B cell (primary cell): Measurements from ENCODE around the gene EVA1A. TPM values are rescaled to one million over a fixed set of nuclear protein-coding genes. Genes with fewer than 3 reads are reported as not detected.

Experiments used
- ATAC-seq: fragments of 200-7000 bp; cut with Tn5 transposase; one replicate; pipeline ENCODE4 v1.10.0; 2021; ENCODE audit warnings: low read depth, mild to moderate bottlenecking, moderate number of reproducible peaks, moderate library complexity
- CTCF ChIA-PET: fragments of 350-600 bp; sonication (Branson Sonifier 250); formaldehyde crosslinking; loops from one replicate; lab custom pipeline; 2021; ENCODE audit warnings: antibody characterized with exemption, inconsistent platforms; lab: Charles Lee
- POLR2A ChIA-PET: fragments of 350-600 bp; sonication (Branson Sonifier 250); formaldehyde crosslinking; loops from one replicate; lab custom pipeline; 2021; ENCODE audit warnings: antibody characterized with exemption; lab: Charles Lee
- DNase-seq: peaks from one replicate; pipeline ENCODE4 v3.0.0; 2013
- H2AFZ ChIP-seq: 2 replicates; pipeline ENCODE4 v1.6.1; 2012; ENCODE audit warnings: mild to moderate bottlenecking, low read depth, low read length; ENCODE audit not compliant: insufficient read depth, poor library complexity, severe bottlenecking
- H3K27ac ChIP-seq, 2 donors: 1 replicate in 1 of 2; 2 replicates in 1 of 2; pipeline ENCODE4 v1.5.1; 2012 to 2013; ENCODE audit warnings: low read length in 2 of 2, mild to moderate bottlenecking in 2 of 2, moderate library complexity in 1 of 2
- H3K27me3 ChIP-seq, 4 experiments: fragments of 200-600 bp in 1 of 4; sonication (generic) in 1 of 4; replicated peaks in 1 of 4; 1 replicate in 2 of 4; 2 replicates in 2 of 4; pipeline versions ENCODE4 v1.6.1 to v1.7.0; 2013 to 2016; ENCODE audit warnings: low read length in 3 of 4, mild to moderate bottlenecking in 2 of 4, mixed read lengths in 1 of 4, moderate library complexity in 1 of 4; ENCODE audit not compliant: insufficient read depth in 4 of 4, control insufficient read depth in 3 of 4; ENCODE audit errors: control extremely low read depth in 1 of 4
- H3K36me3 ChIP-seq, 2 experiments: replicated peaks in 1 of 2; 1 replicate in 1 of 2; 2 replicates in 1 of 2; pipeline versions ENCODE4 v1.6.1 to v1.7.1; 2013; ENCODE audit warnings: low read length in 1 of 2; ENCODE audit not compliant: insufficient read depth in 2 of 2, control insufficient read depth in 1 of 2; ENCODE audit errors: control extremely low read depth in 1 of 2, extremely low read depth in 1 of 2
- H3K4me1 ChIP-seq, 2 donors: fragments of 200-600 bp in 1 of 2; sonication (generic) in 1 of 2; 1 replicate in 1 of 2; 2 replicates in 1 of 2; pipeline versions ENCODE4 v1.5.1 to v1.6.1; 2013 to 2017; ENCODE audit warnings: low read length in 2 of 2; ENCODE audit not compliant: control insufficient read depth in 2 of 2, insufficient read depth in 2 of 2
- H3K4me2 ChIP-seq: replicated peaks from 2 replicates; pipeline ENCODE3; 2012; ENCODE audit warnings: mild to moderate bottlenecking, low read depth, low read length; ENCODE audit not compliant: poor library complexity, severe bottlenecking
- H3K4me3 ChIP-seq, 5 experiments: fragments of 200-600 bp in 1 of 5; sonication (generic) in 1 of 5; 1 replicate in 3 of 5; 2 replicates in 2 of 5; pipeline versions ENCODE4 v1.5.1 to v1.7.0; 2011 to 2016; ENCODE audit warnings: low read length in 4 of 5, mild to moderate bottlenecking in 4 of 5, low read depth in 2 of 5, control low read depth in 1 of 5, moderate library complexity in 1 of 5; ENCODE audit not compliant: insufficient read depth in 1 of 5; ENCODE audit errors: control extremely low read depth in 1 of 5, extremely low read depth in 1 of 5
- H3K79me2 ChIP-seq: fragments of 200-600 bp; sonication (generic); one replicate; pipeline ENCODE4 v1.6.0; 2016; ENCODE audit warnings: low read length; ENCODE audit not compliant: control insufficient read depth, insufficient read depth
- H3K9ac ChIP-seq: fragments of 200-600 bp; sonication (generic); 2 replicates; pipeline ENCODE4 v1.6.1; 2017; ENCODE audit warnings: mild to moderate bottlenecking, low read length, moderate library complexity
- H3K9me3 ChIP-seq, 3 donors: one replicate each; pipeline versions ENCODE4 v1.6.1 to v1.7.1; 2013; ENCODE audit warnings: low read length in 2 of 3; ENCODE audit not compliant: control insufficient read depth in 2 of 3, insufficient read depth in 1 of 3; ENCODE audit errors: control extremely low read depth in 1 of 3
- H4K20me1 ChIP-seq: 2 replicates; pipeline ENCODE4 v1.6.0; 2012; ENCODE audit warnings: mild to moderate bottlenecking, low read length; ENCODE audit not compliant: insufficient read depth, control insufficient read depth, poor library complexity, severe bottlenecking
- H3K27ac Mint-ChIP-seq: one replicate; pipeline ENCODE4 v1.8.0; 2021; ENCODE audit warnings: mixed read lengths
- H3K27me3 Mint-ChIP-seq: one replicate; pipeline ENCODE4 v1.8.0; 2021; ENCODE audit warnings: mixed read lengths
- H3K4me1 Mint-ChIP-seq: one replicate; pipeline ENCODE4 v1.8.0; 2021; ENCODE audit warnings: mixed read lengths
- H3K4me3 Mint-ChIP-seq: one replicate; pipeline ENCODE4 v1.8.0; 2021; ENCODE audit warnings: mixed read lengths
- H3K9me3 Mint-ChIP-seq: one replicate; pipeline ENCODE4 v1.8.0; 2022; ENCODE audit warnings: mixed read lengths; ENCODE audit not compliant: insufficient read depth
- EZH2 ChIP-seq: IDR thresholded peaks from 2 replicates; pipeline ENCODE4 v1.6.1; 2012; ENCODE audit warnings: borderline replicate concordance, low read depth, mild to moderate bottlenecking, moderate library complexity, low read length; ENCODE audit not compliant: insufficient read depth, poor library complexity, severe bottlenecking
- WGBS: methylation state at CpG from one replicate; pipeline ENCODE4 v1.1.5; 2013; ENCODE audit warnings: missing lambda C conversion rate; ENCODE audit not compliant: insufficient coverage; 5-methylcytosine and 5-hydroxymethylcytosine counted together
- intact Hi-C: fragments of 100-400 bp; cut with micrococcal nuclease; formaldehyde crosslinking; loops from one replicate; pipeline ENCODE4 v1.10.0; 2022
- polyA plus RNA-seq: library from polyadenylated mRNA; depleted of rRNA; stranded (reverse); fragments of >200 nt; gene quantifications from 2 replicates; pipeline ENCODE4 v1.2.3, GENCODE V29; 2012
- total RNA-seq, 2 donors: library from RNA; stranded (reverse); fragments of 120-200 nt in 1 of 2; gene quantifications; 1 replicate in 1 of 2; 2 replicates in 1 of 2; pipeline versions ENCODE4 v1.2.3 to v1.2.4, GENCODE V29; 2013 to 2022
- TF ChIP-seq, protein P1 (sequence below): fragments of 200-600 bp; IDR thresholded peaks from one replicate; pipeline ENCODE4 v1.8.0; 2022; ENCODE audit warnings: antibody characterized with exemption, mild to moderate bottlenecking

Gene EVA1A
- total and polyA plus RNA-seq, 2 donors (not counting 1 experiment from before 2014, with no cell fraction given), result not detected

DNA sequence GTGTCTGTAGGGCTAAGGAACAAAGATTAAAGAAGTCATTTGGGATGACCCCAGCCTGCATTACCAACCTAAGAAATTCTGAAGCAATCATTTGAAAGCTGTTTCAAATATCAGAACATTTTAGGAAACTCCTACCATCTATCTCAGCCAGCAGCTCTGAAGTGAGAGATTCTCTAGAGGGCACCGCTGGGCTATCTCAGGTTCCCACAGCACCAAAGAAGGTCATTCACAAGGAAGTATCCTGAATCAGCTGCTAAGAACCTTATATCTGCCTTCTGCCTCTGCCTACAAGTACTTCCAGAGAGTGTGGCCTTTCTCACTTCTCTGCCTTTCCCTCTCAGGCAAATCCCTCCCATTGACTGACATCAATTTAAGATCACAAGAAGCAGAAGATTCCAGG is 13.4 kb upstream of the EVA1A start:
- ATAC-seq (no peak), DNase-seq (no peak)
- H3K4me3 ChIP-seq, result no peak overlapping the region
- no peak for TF ChIP-seq EZH2
- TF ChIP-seq, protein P1, sequence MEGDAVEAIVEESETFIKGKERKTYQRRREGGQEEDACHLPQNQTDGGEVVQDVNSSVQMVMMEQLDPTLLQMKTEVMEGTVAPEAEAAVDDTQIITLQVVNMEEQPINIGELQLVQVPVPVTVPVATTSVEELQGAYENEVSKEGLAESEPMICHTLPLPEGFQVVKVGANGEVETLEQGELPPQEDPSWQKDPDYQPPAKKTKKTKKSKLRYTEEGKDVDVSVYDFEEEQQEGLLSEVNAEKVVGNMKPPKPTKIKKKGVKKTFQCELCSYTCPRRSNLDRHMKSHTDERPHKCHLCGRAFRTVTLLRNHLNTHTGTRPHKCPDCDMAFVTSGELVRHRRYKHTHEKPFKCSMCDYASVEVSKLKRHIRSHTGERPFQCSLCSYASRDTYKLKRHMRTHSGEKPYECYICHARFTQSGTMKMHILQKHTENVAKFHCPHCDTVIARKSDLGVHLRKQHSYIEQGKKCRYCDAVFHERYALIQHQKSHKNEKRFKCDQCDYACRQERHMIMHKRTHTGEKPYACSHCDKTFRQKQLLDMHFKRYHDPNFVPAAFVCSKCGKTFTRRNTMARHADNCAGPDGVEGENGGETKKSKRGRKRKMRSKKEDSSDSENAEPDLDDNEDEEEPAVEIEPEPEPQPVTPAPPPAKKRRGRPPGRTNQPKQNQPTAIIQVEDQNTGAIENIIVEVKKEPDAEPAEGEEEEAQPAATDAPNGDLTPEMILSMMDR, result no peak
- no peak overlapping the region for H3K9ac ChIP-seq
- intact Hi-C loops, result no loop called here
- no peak overlapping the region for H3K4me3 Mint-ChIP-seq
- 92% methylated on average over 1 of the region's 1 CpG for WGBS
- no peaks in the 10 kb centered on the region for H3K79me2 ChIP-seq
- ChIA-PET POLR2A (no interaction called here), CTCF (no interaction called here)
- H3K9me3 ChIP-seq, result no peaks in the 10 kb centered on the region
- no peak overlapping the region for H2AFZ ChIP-seq
- H3K27me3 Mint-ChIP-seq, result peaks cover 30% of the 10 kb centered on the region
- H3K4me1 ChIP-seq, result no peaks in the 10 kb centered on the region
- no peaks in the 10 kb centered on the region for H3K36me3 ChIP-seq
- H3K4me2 ChIP-seq, result no peak overlapping the region
- no peaks in the 10 kb centered on the region for H3K4me1 Mint-ChIP-seq
- no peaks in the 10 kb centered on the region for H4K20me1 ChIP-seq
- no peaks in the 10 kb centered on the region for H3K9me3 Mint-ChIP-seq
- peaks cover 0 to 6% (median 3%) of the 10 kb centered on the region in 4 experiments for H3K27me3 ChIP-seq
- no peak overlapping the region for H3K27ac ChIP-seq
- no peak overlapping the region for H3K27ac Mint-ChIP-seq

- no peak overlapping the region for H3K4me2 ChIP-seq
- CTCF ChIA-PET, result no interaction called here
- H3K9me3 ChIP-seq, result no peaks in the 10 kb centered on the region
- H3K27me3 ChIP-seq, result peaks cover 0 to 6% (median 2%) of the 10 kb centered on the region in 4 experiments
- intact Hi-C loops, result no loop called here
- no peaks in the 10 kb centered on the region for H3K4me1 ChIP-seq
- no peaks in the 10 kb centered on the region for H4K20me1 ChIP-seq
- no peaks in the 10 kb centered on the region for H3K79me2 ChIP-seq
- peaks cover 33% of the 10 kb centered on the region for H3K27me3 Mint-ChIP-seq
- H3K9ac ChIP-seq, result no peak overlapping the region
- H3K4me3 ChIP-seq, result no peak overlapping the region
- no peak overlapping the region for H2AFZ ChIP-seq
- H3K27ac Mint-ChIP-seq, result no peak overlapping the region
- DNase-seq, result no peak
- H3K27ac ChIP-seq, result no peak overlapping the region
- POLR2A ChIA-PET, result no interaction called here
- H3K9me3 Mint-ChIP-seq, result no peaks in the 10 kb centered on the region
- ATAC-seq, result no peak
- no peaks in the 10 kb centered on the region for H3K4me1 Mint-ChIP-seq
- H3K4me3 Mint-ChIP-seq, result no peak overlapping the region
- H3K36me3 ChIP-seq, result no peaks in the 10 kb centered on the region
- WGBS, result no CpG with 5 or more reads among the region's 1 CpG
- TF ChIP-seq EZH2, result no peak
- TF ChIP-seq, protein P1, result no peak
Observed at GRCh38 chr2:75573145-75573878, 12.6 kb upstream of the EVA1A start.
